Measurements from ENCODE around the gene LIG1. TPM values are rescaled to one million over a fixed set of nuclear protein-coding genes. Genes with fewer than 3 reads are reported as not detected.

LIG1 gene
- total and polyA plus RNA-seq, 2 of the 13 experiments (the other 11 are each of a cell fraction or from before 2014, with no cell fraction given): 20.1 to 64.4 TPM

GRCh38 chr19:48110350-48110966 lies 59.7 kb downstream of the LIG1 start, which contains the start of gene PLA2G4C (continued):
- TF ChIP-seq ZNF83 (CRISPR knock-in tag; IDR thresholded peaks at IDR 0.05; ENCODE audit: borderline replicate concordance) (no peak), ZNF143 (CRISPR knock-in tag; IDR thresholded peaks at IDR 0.05) (no peak), RBM39 (IDR thresholded peaks at IDR 0.05; ENCODE audit: low read depth, low read length, poor library complexity, severe bottlenecking) (peak; percentile 67), DMTF1 (CRISPR knock-in tag; IDR thresholded peaks at IDR 0.05) (no peak), ZSCAN22 (CRISPR knock-in tag; IDR thresholded peaks at IDR 0.05) (no peak), SALL1 (CRISPR knock-in tag; IDR thresholded peaks at IDR 0.05) (peak; percentile 67), ZNF468 (CRISPR knock-in tag; IDR thresholded peaks at IDR 0.05) (no peak), SAP130 (CRISPR knock-in tag; IDR thresholded peaks at IDR 0.05; ENCODE audit: low read depth) (peak; percentile 79), ZFP37 (CRISPR knock-in tag; IDR thresholded peaks at IDR 0.05; ENCODE audit: borderline replicate concordance) (no peak), SIX1 (CRISPR knock-in tag; IDR thresholded peaks at IDR 0.05; ENCODE audit: borderline replicate concordance) (no peak), ZNF431 (CRISPR knock-in tag; IDR thresholded peaks at IDR 0.05; ENCODE audit: borderline replicate concordance, low read depth) (no peak), ZNF574 (CRISPR knock-in tag; IDR thresholded peaks at IDR 0.05) (peak; percentile 42; the same call in 1 of the 2 replicates), ZBTB43 (CRISPR knock-in tag; conservative IDR thresholded peaks at IDR 0.05) (0 out of 2 replicates have a peak, but pooled peaks have one; percentile 19), PRDM10 (CRISPR knock-in tag; IDR thresholded peaks at IDR 0.05; ENCODE audit: low read depth) (no peak), HOXA3 (CRISPR knock-in tag; IDR thresholded peaks at IDR 0.05) (0 out of 2 replicates have a peak, but pooled peaks have one; percentile 43), ZNF850 (CRISPR knock-in tag; conservative IDR thresholded peaks at IDR 0.05) (no peak), ZNF484 (CRISPR knock-in tag; IDR thresholded peaks at IDR 0.05; ENCODE audit: borderline replicate concordance, low read depth) (no peak), ZNF550 (CRISPR knock-in tag; IDR thresholded peaks at IDR 0.05; ENCODE audit: borderline replicate concordance) (no peak)
